ENCODE data around the gene OPN5. TPM values are rescaled to one million over a fixed set of nuclear protein-coding genes. Genes with fewer than 3 reads are reported as not detected.

Gene OPN5
- total RNA-seq, 2 donors from 2014 or later = not detected

GRCh38 chr6:47819461-47819860, 37.6 kb downstream of the OPN5 start:
- no peaks in the 10 kb centered on the region for H3K4me1 ChIP-seq (ENCODE audit: control insufficient read depth in 1 of 2, low read depth in 2 of 2)
- no peak for TF ChIP-seq CTCF (IDR thresholded peaks at IDR 0.05)
- ATAC-seq (ENCODE audit: insufficient number of reproducible peaks, low FRiP score, low read depth) = no peak

GRCh38 chr6:47822856-47823554, 41.2 kb downstream of the OPN5 start:
- H3K27me3 ChIP-seq (replicated peaks; ENCODE audit: insufficient read depth) = no peaks in the 10 kb centered on the region
- TF ChIP-seq CTCF (IDR thresholded peaks at IDR 0.05) = no peak
- H3K27ac ChIP-seq = no peak overlapping the region
- H3K36me3 ChIP-seq = no peaks in the 10 kb centered on the region
- no peak for ATAC-seq (ENCODE audit: insufficient number of reproducible peaks, low FRiP score, low read depth)
- no peak overlapping the region for H3K4me3 ChIP-seq
- DNase-seq (ENCODE audit: low spot score) = no peak
- no peaks in the 10 kb centered on the region for H3K9me3 ChIP-seq
- H3K4me1 ChIP-seq (ENCODE audit: control insufficient read depth in 1 of 2, low read depth in 2 of 2) = no peaks in the 10 kb centered on the region

More at GRCh38 chr6:47819461-47819860, 37.6 kb downstream of the OPN5 start:
- Histone ChIP-seq H3K27me3 (replicated peaks; ENCODE audit: insufficient read depth) (no peaks in the 10 kb centered on the region), H3K9me3 (no peaks in the 10 kb centered on the region), H3K36me3 (no peaks in the 10 kb centered on the region), H3K4me3 (no peak overlapping the region), H3K27ac (no peak overlapping the region)
- DNase-seq (ENCODE audit: low spot score) = no peak

GRCh38 chr6:47832386-47833100, 50.7 kb downstream of the OPN5 start:
- no peak for TF ChIP-seq CTCF (IDR thresholded peaks at IDR 0.05)
- Histone ChIP-seq H3K27me3 (replicated peaks; ENCODE audit: insufficient read depth) (no peaks in the 10 kb centered on the region), H3K36me3 (no peaks in the 10 kb centered on the region), H3K4me3 (no peak overlapping the region), H3K4me1 (ENCODE audit: control insufficient read depth in 1 of 2, low read depth in 2 of 2) (no peaks in the 10 kb centered on the region), H3K27ac (no peak overlapping the region), H3K9me3 (no peaks in the 10 kb centered on the region)
- no peak for DNase-seq (ENCODE audit: low spot score)
- ATAC-seq (ENCODE audit: insufficient number of reproducible peaks, low FRiP score, low read depth) = no peak

- no peaks in the 10 kb centered on the region for H3K36me3 ChIP-seq
- H3K4me3 ChIP-seq = no peak overlapping the region
- DNase-seq (ENCODE audit: low spot score) (no peak), ATAC-seq (ENCODE audit: insufficient number of reproducible peaks, low FRiP score, low read depth) (no peak)
- H3K27ac ChIP-seq = no peak overlapping the region
- no peaks in the 10 kb centered on the region for H3K27me3 ChIP-seq (replicated peaks; ENCODE audit: insufficient read depth)
- H3K4me1 ChIP-seq (ENCODE audit: control insufficient read depth in 1 of 2, low read depth in 2 of 2) = no peaks in the 10 kb centered on the region
- no peaks in the 10 kb centered on the region for H3K9me3 ChIP-seq
- TF ChIP-seq CTCF (IDR thresholded peaks at IDR 0.05) = no peak
These were observed 52.4 kb downstream of the OPN5 start for GRCh38 chr6:47834196-47834595.

GRCh38 chr6:47836046-47836445, 54.2 kb downstream of the OPN5 start:
- TF ChIP-seq CTCF (IDR thresholded peaks at IDR 0.05) = no peak
- Histone ChIP-seq H3K4me1 (ENCODE audit: control insufficient read depth in 1 of 2, low read depth in 2 of 2) (no peaks in the 10 kb centered on the region), H3K27ac (no peak overlapping the region), H3K27me3 (replicated peaks; ENCODE audit: insufficient read depth) (no peaks in the 10 kb centered on the region), H3K36me3 (no peaks in the 10 kb centered on the region), H3K9me3 (no peaks in the 10 kb centered on the region), H3K4me3 (no peak overlapping the region)
- no peak for ATAC-seq (ENCODE audit: insufficient number of reproducible peaks, low FRiP score, low read depth)
- no peak for DNase-seq (ENCODE audit: low spot score)

Data from thoracic aorta (tissue), 2 donors.